ENCODE results near the gene CACNB4.

The CACNB4 gene

DNA sequence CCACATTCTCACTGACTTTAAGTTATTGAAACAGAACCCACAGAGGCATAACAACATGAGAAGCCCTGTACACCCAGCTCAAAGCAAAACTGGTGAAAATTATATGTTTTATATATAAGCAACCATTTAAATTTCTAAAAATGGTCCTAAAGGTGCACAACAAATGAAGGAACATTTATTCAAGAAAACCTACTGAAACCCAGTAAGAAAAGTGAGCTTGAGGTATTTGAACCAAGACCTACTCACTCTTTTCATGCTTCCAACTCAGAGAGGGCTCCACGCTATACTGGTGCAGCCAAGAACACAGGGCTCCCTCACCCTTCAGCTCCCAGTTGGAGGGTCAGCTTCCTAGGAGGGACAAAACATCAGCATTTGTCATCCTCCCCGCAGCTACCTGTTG lies 2.1 kb upstream of the CACNB4 start:
- no peak for DNase-seq (ENCODE audit: low read depth)
- H3K4me3 ChIP-seq (ENCODE audit: low read depth, low read length): no peak overlapping the region
- TF ChIP-seq CTCF (IDR thresholded peaks at IDR 0.05; ENCODE audit: low read depth, low read length) (no peak), POLR2A (IDR thresholded peaks at IDR 0.05; ENCODE audit: extremely low read depth, insufficient read length) (no peak), MYC (IDR thresholded peaks at IDR 0.05; ENCODE audit: low read depth, low read length) (no peak), MAX (IDR thresholded peaks at IDR 0.05; ENCODE audit: low read depth, low read length) (no peak)

DNA sequence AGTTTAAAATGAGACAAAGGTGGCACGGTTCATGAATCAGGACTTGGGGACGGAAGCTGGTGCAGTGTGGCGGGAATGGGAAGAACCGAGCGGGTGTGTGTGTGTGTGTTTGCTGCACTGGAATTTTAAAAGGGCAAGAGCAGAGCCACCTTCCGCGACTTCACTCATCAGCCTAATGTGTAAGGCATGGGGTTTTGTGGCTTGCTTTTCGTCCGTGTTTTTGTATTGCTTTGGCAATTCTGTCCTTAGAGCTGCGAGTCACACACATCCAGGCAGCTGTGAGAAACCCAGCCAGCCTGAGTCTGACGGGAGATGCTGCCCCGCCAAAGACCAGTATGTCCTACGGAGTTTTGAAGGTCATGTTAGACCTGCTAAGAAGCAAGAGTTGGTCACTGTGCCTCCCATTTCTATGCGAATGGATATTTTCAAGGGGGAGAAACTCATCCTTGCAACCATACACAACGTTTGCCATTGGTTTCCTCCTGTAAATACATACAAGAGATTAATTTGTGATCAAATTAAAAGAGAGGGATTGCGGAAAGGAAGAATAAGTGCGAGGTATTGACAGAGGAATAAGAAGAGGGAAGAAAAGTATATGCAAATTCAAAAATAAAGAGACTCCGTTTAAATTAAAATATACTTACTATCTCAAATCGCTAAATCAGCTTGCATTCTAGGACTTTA lies 665 bp upstream of the CACNB4 start:
- TF ChIP-seq MYC (IDR thresholded peaks at IDR 0.05; ENCODE audit: low read depth, low read length): no peak
- no peak for TF ChIP-seq MAX (IDR thresholded peaks at IDR 0.05; ENCODE audit: low read depth, low read length)
- no peak for TF ChIP-seq POLR2A (IDR thresholded peaks at IDR 0.05; ENCODE audit: extremely low read depth, insufficient read length)
- no peak for TF ChIP-seq CTCF (IDR thresholded peaks at IDR 0.05; ENCODE audit: low read depth, low read length)
- DNase-seq (ENCODE audit: low read depth): peak; percentile 67
- H3K4me3 ChIP-seq (ENCODE audit: low read depth, low read length): peak overlapping the region; percentile 67

- H3K4me3 ChIP-seq (ENCODE audit: low read depth, low read length): peak overlapping the region; percentile 67
- TF ChIP-seq MYC (IDR thresholded peaks at IDR 0.05; ENCODE audit: low read depth, low read length) (no peak), MAX (IDR thresholded peaks at IDR 0.05; ENCODE audit: low read depth, low read length) (no peak), POLR2A (IDR thresholded peaks at IDR 0.05; ENCODE audit: extremely low read depth, insufficient read length) (no peak), CTCF (IDR thresholded peaks at IDR 0.05; ENCODE audit: low read depth, low read length) (no peak)
- DNase-seq (ENCODE audit: low read depth): peak; percentile 42
Measured at GRCh38 chr2:152097801-152098495, 896 bp downstream of the CACNB4 start.

DNA sequence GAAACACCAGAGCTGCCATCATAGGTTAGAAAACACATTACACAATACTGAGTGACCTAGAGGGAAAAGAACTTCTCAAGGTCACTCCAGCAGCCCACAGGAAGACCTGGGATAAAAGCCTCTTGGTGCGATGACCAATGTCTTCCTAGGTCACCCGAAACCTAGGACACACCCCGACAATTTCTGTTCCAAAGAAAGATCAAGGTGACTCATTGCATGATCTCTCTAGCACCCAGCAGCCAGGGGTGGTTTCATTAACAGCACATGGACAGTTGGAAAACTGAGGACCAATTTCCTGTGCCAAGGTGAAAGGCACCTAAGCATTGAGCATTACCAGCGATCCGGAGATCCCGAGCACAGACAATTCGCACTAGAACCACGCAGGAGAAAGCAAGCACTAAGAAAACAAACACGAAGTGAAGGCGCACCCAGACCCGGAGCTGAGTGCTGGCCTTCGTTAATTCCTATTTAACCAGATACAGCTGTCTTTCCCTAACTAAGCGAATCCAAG lies 1.5 kb downstream of the CACNB4 start:
- TF ChIP-seq MYC (IDR thresholded peaks at IDR 0.05; ENCODE audit: low read depth, low read length) (no peak), CTCF (IDR thresholded peaks at IDR 0.05; ENCODE audit: low read depth, low read length) (no peak), POLR2A (IDR thresholded peaks at IDR 0.05; ENCODE audit: extremely low read depth, insufficient read length) (no peak), MAX (IDR thresholded peaks at IDR 0.05; ENCODE audit: low read depth, low read length) (no peak)
- peak; percentile 30 for DNase-seq (ENCODE audit: low read depth)
- peak overlapping the region; percentile 67 for H3K4me3 ChIP-seq (ENCODE audit: low read depth, low read length)

DNA sequence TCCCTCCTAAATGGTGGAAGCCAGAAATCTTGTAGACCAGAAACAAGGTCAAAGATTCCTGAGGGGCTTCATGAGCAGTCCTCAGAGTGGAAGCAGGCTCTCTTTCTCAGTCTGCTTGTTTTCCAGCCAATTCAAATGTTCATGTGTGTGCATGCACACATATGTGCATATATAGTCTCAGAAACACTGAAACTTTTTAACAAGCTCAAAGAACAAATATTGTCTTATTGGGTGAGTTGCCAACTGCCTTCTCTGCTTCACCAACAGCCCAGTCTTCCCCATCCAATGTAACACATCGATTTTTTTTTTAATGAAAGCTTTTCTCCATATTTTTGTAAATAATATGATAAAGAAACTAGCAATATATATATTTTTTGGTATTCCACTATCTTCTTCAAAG lies 3.7 kb downstream of the CACNB4 start:
- H3K4me3 ChIP-seq (ENCODE audit: low read depth, low read length): no peak overlapping the region
- TF ChIP-seq CTCF (IDR thresholded peaks at IDR 0.05; ENCODE audit: low read depth, low read length) (no peak), MAX (IDR thresholded peaks at IDR 0.05; ENCODE audit: low read depth, low read length) (no peak), POLR2A (IDR thresholded peaks at IDR 0.05; ENCODE audit: extremely low read depth, insufficient read length) (no peak), MYC (IDR thresholded peaks at IDR 0.05; ENCODE audit: low read depth, low read length) (no peak)
- no peak for DNase-seq (ENCODE audit: low read depth)

Data from NB4 (cell line).